HCT116 (cell line): ENCODE results near the gene CRIM1. TPM values are rescaled to one million over a fixed set of nuclear protein-coding genes. Genes with fewer than 3 reads are reported as not detected.

Experiments
- ATAC-seq: fragments of 200-7000 bp; cut with Tn5 transposase; 2 replicates; pipeline ENCODE4 v1.9.1; 2020; ENCODE audit warnings: mild to moderate bottlenecking, moderate library complexity
- BruUV-seq: library from RNA; stranded (reverse); fragments of 400-500 nt; replicated peaks from 2 replicates; lab custom pipeline; 2021; lab: Mats Ljungman, UMichigan
- CTCF ChIA-PET: fragments of 300-600 bp; sonication (Branson Sonifier 250); formaldehyde crosslinking; loops from one replicate; lab custom pipeline; 2021; ENCODE audit warnings: antibody characterized with exemption; lab: Charles Lee
- POLR2A ChIA-PET: fragments of 300-600, 350-600 bp; sonication (Branson Sonifier 250); formaldehyde crosslinking; loops from one replicate; lab custom pipeline; 2021; ENCODE audit warnings: antibody characterized with exemption; lab: Charles Lee
- RAD21 ChIA-PET, 2 experiments: fragments of 300-600 bp; sonication (Branson Sonifier 250); formaldehyde crosslinking; loops; one replicate each; lab custom pipeline; 2023; ENCODE audit warnings: low total read pairs in 2 of 2; ENCODE audit not compliant: uncharacterized antibody in 2 of 2, unreplicated experiment in 2 of 2, low non-redundant PET in 1 of 2; lab: Charles Lee
- DNase-seq: peaks from one replicate; pipeline ENCODE4 v3.0.0-alpha.2; 2010; ENCODE audit warnings: low read depth, low spot score
- H2AFZ ChIP-seq: fragments of 200-600 bp; shearing (Covaris generic), sonication (generic); 2 replicates; pipeline ENCODE4 v1.6.1; 2017; ENCODE audit warnings: low read depth, mixed run types, mixed read lengths, antibody characterized with exemption, low read length; ENCODE audit not compliant: poor library complexity, severe bottlenecking
- H3K27ac ChIP-seq: 2 replicates; pipeline ENCODE4 v1.5.1; 2012; ENCODE audit warnings: low read depth, low read length
- H3K27me3 ChIP-seq: fragments of 200-600 bp; sonication (generic); 2 replicates; pipeline ENCODE4 v1.6.1; 2016; ENCODE audit warnings: mixed run types, low read length, mixed read lengths; ENCODE audit not compliant: insufficient read depth
- H3K36me3 ChIP-seq, 2 experiments: fragments of 200-500 bp in 1 of 2; fragments of 200-600 bp in 1 of 2; sonication (Bioruptor generic) in 1 of 2; sonication (generic) in 1 of 2; 2 replicates each; pipeline versions ENCODE4 v1.5.1 to v1.6.1; 2014 to 2016; ENCODE audit warnings: low read length in 2 of 2, inconsistent platforms in 1 of 2, mixed read lengths in 1 of 2, mixed run types in 1 of 2; ENCODE audit not compliant: insufficient read depth in 2 of 2, control insufficient read depth in 1 of 2
- H3K4me1 ChIP-seq, 2 experiments: fragments of 200-600 bp in 1 of 2; sonication (generic) in 1 of 2; 2 replicates each; pipeline versions ENCODE4 v1.5.1 to v1.6.1; 2012 to 2017; ENCODE audit warnings: low read length in 2 of 2, inconsistent platforms in 1 of 2, mild to moderate bottlenecking in 1 of 2, mixed read lengths in 1 of 2, mixed run types in 1 of 2, moderate library complexity in 1 of 2; ENCODE audit not compliant: insufficient read depth in 2 of 2, control insufficient read depth in 1 of 2
- H3K4me2 ChIP-seq: fragments of 200-600 bp; sonication (generic); 2 replicates; pipeline ENCODE4 v1.6.1; 2017; ENCODE audit warnings: mixed run types, low read length, mixed read lengths
- H3K4me3 ChIP-seq, 2 experiments: fragments of 200-600 bp in 1 of 2; sonication (generic) in 1 of 2; replicated peaks in 1 of 2; 2 replicates each; pipeline ENCODE4 v1.5.1; 2011 to 2016; ENCODE audit warnings: low read length in 2 of 2, control low read depth in 1 of 2, low read depth in 1 of 2, mild to moderate bottlenecking in 1 of 2, mixed read lengths in 1 of 2, mixed run types in 1 of 2
- H3K79me2 ChIP-seq: fragments of 200-600 bp; sonication (generic); 2 replicates; pipeline ENCODE4 v1.6.1; 2017; ENCODE audit warnings: mild to moderate bottlenecking, mixed run types, low read length, moderate library complexity, mixed read lengths; ENCODE audit not compliant: insufficient read depth
- H3K9ac ChIP-seq: fragments of 200-600 bp; sonication (generic); 2 replicates; pipeline ENCODE4 v1.6.1; 2016; ENCODE audit warnings: low read length, mixed read lengths
- H3K9me2 ChIP-seq: fragments of 200-600 bp; sonication (generic), shearing (Covaris generic); 2 replicates; pipeline ENCODE4 v1.6.1; 2017; ENCODE audit warnings: mixed run types, mild to moderate bottlenecking, moderate library complexity; ENCODE audit not compliant: insufficient read depth
- H3K9me3 ChIP-seq, 2 experiments: fragments of 200-500 bp in 1 of 2; fragments of 200-600 bp in 1 of 2; sonication (Bioruptor generic) in 1 of 2; sonication (generic) in 1 of 2; 2 replicates each; pipeline ENCODE4 v1.6.1; 2014 to 2017; ENCODE audit warnings: low read length in 2 of 2, mixed read lengths in 2 of 2, inconsistent platforms in 1 of 2, low read depth in 1 of 2, mild to moderate bottlenecking in 1 of 2, mixed run types in 1 of 2, moderate library complexity in 1 of 2; ENCODE audit not compliant: control insufficient read depth in 1 of 2, insufficient read depth in 1 of 2
- H4K20me1 ChIP-seq: fragments of 200-600 bp; sonication (generic), shearing (Covaris generic); 2 replicates; pipeline ENCODE4 v1.6.1; 2017; ENCODE audit warnings: mixed run types, mild to moderate bottlenecking, moderate library complexity; ENCODE audit not compliant: insufficient read depth
- ATF3 ChIP-seq: IDR thresholded peaks from 2 replicates; pipeline ENCODE4 v1.6.1; 2012
- SIN3A ChIP-seq: IDR thresholded peaks from 2 replicates; pipeline ENCODE4 v1.6.1; 2012; ENCODE audit warnings: low read depth
- SP1 ChIP-seq: IDR thresholded peaks from 2 replicates; pipeline ENCODE4 v1.6.1; 2012; ENCODE audit warnings: low read depth
- SRF ChIP-seq: IDR thresholded peaks from 2 replicates; pipeline ENCODE4 v1.6.1; 2012; ENCODE audit warnings: low read depth
- YY1 ChIP-seq: IDR thresholded peaks from 2 replicates; pipeline ENCODE4 v1.6.1; 2011; ENCODE audit warnings: low read length, low read depth, moderate library complexity, mild to moderate bottlenecking; ENCODE audit not compliant: insufficient replicate concordance; ENCODE audit errors: extremely low read depth
- intact Hi-C: fragments of 100-400 bp; cut with micrococcal nuclease; formaldehyde crosslinking; loops from 2 replicates; pipeline ENCODE4 v1.10.0; 2022
- total RNA-seq: library from RNA; stranded (reverse); gene quantifications from one replicate; pipeline ENCODE4 v1.2.1, GENCODE V29; 2021; ENCODE audit not compliant: unreplicated experiment
- TF ChIP-seq, protein P1 (sequence below): IDR thresholded peaks from 2 replicates; pipeline ENCODE4 v1.6.1; 2011; ENCODE audit warnings: mild to moderate bottlenecking, low read length, moderate library complexity; ENCODE audit not compliant: insufficient replicate concordance; ENCODE audit errors: extremely low read depth

The CRIM1 gene
- total RNA-seq, 1 experiment from 2014 or later = 27.2 TPM

- H3K79me2 ChIP-seq = no peaks in the 10 kb centered on the region
- no peaks in the 10 kb centered on the region for H3K27me3 ChIP-seq
- H3K4me1 ChIP-seq = no peaks in the 10 kb centered on the region
- H3K4me2 ChIP-seq = no peak overlapping the region
- DNase-seq (no peak), ATAC-seq (no peak)
- BruUV-seq = no TSS peak
- H2AFZ ChIP-seq = no peak overlapping the region
- ChIA-PET RAD21 (no interaction called here), CTCF (no interaction called here), POLR2A (no interaction called here)
- no peak for TF ChIP-seq ATF3
- TF ChIP-seq SP1 = no peak
- peaks cover 0 to 8% of the 10 kb centered on the region in 2 experiments; a peak in 1 of 4 replicates for H3K36me3 ChIP-seq
- no peak overlapping the region for H3K27ac ChIP-seq
- no peak overlapping the region for H3K4me3 ChIP-seq
- no peaks in the 10 kb centered on the region for H3K9me2 ChIP-seq
- H4K20me1 ChIP-seq = no peaks in the 10 kb centered on the region
- H3K9ac ChIP-seq = no peak overlapping the region
- intact Hi-C loops = no loop called here
- H3K9me3 ChIP-seq = peaks cover 0 to 5% of the 10 kb centered on the region in 2 experiments; a peak in 1 of 4 replicates
Measured at GRCh38 chr2:36469106-36469477, 113.5 kb downstream of the CRIM1 start.

DNA sequence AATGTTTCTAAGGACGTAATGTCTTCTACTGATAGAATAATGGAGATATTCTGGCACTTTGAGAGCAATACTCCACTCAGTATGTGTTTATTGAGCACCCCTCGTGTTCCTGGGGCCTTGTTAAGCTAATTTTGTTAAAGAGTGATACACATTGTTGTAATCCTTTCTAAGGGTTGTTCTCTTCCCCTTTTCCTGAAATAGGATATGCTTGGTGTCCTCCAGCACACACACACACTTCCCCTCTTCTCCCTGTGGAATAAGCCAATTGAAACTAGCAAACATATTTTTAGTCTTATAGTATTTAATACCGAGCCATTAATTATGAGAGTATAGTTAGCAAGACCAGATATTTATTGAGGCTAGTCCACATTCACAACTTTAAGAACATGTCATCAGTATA lies 114.1 kb downstream of the CRIM1 start:
- no peak for ATAC-seq
- CTCF ChIA-PET = no interaction called here
- intact Hi-C loops = no loop called here
- POLR2A ChIA-PET = no interaction called here
- RAD21 ChIA-PET = no interaction called here
- Histone ChIP-seq H4K20me1 (no peaks in the 10 kb centered on the region), H3K27me3 (no peaks in the 10 kb centered on the region), H3K9me3 (peaks cover 3 to 10% of the 10 kb centered on the region in 2 experiments; a peak in 2 of 4 replicates), H3K79me2 (no peaks in the 10 kb centered on the region), H3K9me2 (no peaks in the 10 kb centered on the region), H3K4me1 (no peaks in the 10 kb centered on the region), H3K36me3 (peaks cover 0 to 8% of the 10 kb centered on the region in 2 experiments; a peak in 1 of 4 replicates), H3K4me3 (no peak overlapping the region), H3K27ac (no peak overlapping the region), H3K4me2 (no peak overlapping the region), H2AFZ (no peak overlapping the region), H3K9ac (no peak overlapping the region)
- no TSS peak for BruUV-seq
- TF ChIP-seq, protein P1, sequence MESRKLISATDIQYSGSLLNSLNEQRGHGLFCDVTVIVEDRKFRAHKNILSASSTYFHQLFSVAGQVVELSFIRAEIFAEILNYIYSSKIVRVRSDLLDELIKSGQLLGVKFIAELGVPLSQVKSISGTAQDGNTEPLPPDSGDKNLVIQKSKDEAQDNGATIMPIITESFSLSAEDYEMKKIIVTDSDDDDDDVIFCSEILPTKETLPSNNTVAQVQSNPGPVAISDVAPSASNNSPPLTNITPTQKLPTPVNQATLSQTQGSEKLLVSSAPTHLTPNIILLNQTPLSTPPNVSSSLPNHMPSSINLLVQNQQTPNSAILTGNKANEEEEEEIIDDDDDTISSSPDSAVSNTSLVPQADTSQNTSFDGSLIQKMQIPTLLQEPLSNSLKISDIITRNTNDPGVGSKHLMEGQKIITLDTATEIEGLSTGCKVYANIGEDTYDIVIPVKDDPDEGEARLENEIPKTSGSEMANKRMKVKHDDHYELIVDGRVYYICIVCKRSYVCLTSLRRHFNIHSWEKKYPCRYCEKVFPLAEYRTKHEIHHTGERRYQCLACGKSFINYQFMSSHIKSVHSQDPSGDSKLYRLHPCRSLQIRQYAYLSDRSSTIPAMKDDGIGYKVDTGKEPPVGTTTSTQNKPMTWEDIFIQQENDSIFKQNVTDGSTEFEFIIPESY = no peak
- TF ChIP-seq SIN3A (no peak), SRF (no peak), YY1 (no peak)
- DNase-seq = no peak
